NOMO-1 (cell line): ENCODE measurements around the gene ANAPC15.

Experiments used
- DNase-seq, 2 experiments: peaks; one replicate each; lab custom pipeline; 2025; ENCODE audit not compliant: unreplicated experiment in 2 of 2; lab: John Stamatoyannopoulos, UW

Gene ANAPC15

GRCh38 chr11:72127923-72128322, 15.4 kb upstream of the ANAPC15 start:
- DNase-seq, result no peak

DNA sequence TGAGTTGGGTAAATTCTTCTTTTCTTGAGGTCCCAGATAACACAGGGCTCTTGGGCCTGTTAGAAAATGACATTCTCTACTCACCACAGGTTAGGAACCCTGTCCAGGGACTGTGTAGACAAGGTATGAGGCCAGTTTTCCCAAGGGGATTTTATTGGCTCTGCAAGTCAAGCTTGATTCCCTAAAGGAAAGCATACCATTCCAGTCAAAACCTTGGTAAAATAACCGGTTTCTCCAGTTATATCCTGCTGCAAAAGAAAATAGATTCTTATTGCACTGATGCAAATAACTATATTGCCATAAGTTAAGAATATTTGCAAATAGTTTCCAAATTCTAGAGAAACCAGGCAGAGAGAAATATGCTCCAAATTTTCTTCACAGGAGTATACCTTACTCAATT, 13.5 kb upstream of the ANAPC15 start:
- no peak for DNase-seq

- no peak for DNase-seq
Measured at GRCh38 chr11:72124046-72124445, 11.6 kb upstream of the ANAPC15 start.

GRCh38 chr11:72123117-72123653, 10.7 kb upstream of the ANAPC15 start:
- no peak for DNase-seq

GRCh38 chr11:72122607-72123006, 10.1 kb upstream of the ANAPC15 start:
- DNase-seq, result no peak

DNA sequence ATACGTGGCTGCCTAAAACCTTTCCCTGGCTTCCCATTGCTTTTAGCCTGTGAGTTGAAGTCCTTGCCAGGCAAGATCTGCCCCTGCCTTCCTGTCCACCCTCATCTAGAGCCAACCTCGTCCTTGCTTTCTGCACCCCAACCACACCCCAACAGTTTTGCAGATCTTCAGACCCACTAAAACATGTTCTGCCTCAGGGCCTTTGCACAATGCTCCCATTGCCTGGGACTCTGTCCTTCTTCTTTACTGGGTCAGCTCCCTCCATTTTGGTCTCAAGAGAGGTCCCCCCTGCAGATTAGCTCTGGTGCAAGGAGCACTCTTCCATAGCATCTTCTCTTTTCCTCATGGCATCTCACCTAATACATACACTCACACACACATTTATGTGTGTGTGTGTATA, 8.4 kb upstream of the ANAPC15 start:
- DNase-seq, result no peak

GRCh38 chr11:72119198-72119597, 6.7 kb upstream of the ANAPC15 start:
- peak; percentile 24 to 59 for DNase-seq

- no peak for DNase-seq
Measured at GRCh38 chr11:72116019-72116755, 3.7 kb upstream of the ANAPC15 start.

DNA sequence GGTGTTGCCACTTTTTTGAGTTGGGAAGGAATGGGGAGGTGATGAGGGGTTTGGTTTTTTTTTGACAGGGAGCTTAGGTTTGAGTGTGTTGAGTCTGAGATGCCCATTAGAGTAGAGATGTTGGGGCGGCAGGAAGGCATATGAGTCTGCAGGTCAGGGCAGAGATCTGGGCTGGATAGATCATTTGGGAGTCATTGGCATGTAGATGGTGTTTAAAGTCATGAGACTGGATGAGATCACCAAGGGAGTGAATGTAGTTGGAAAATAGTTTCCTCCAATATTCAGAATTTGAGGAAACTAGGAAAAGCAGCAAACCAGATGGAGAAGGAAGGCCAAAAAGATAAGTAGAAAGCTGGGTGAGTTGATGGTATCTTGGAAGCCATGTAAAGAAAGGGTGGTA, 2.1 kb upstream of the ANAPC15 start:
- no peak for DNase-seq

DNA sequence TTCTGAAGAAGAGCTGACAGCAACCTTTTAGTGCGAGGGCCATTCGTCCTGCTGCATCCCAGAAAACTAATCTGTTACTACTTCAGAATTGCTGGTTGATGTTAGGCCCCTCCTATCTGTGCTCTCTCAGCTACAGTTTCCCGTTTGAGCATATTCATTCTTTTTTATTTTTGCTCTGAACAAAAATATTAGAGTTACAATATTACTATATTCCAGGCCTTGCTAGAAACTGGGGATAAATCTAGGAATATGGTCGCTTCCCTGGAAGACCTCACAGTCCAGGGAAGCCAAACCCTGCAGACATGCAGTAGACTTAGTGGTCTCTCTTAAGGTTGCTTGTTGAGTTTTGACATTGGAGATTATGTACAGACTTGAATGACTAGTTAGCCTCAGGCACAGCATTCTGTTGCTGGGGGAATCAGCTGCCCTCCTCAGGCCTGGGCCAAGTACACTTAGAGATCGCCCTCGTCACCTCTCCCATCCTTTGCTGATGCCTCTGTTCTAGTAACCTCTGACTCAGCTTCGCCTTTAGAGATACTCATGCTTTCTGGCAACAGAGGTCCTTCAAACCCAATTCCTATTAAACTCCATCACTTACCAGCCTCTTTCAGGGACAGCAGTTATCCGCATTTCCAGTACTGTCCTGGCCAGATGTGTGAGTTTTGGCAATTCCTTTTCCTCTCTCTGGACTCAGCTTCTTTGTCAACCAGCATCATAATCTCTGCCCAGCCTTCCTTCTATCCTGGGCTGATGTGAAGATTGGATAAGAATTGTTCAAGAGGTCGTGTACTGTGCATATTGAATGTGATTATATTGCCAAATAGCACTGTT, 698 bp upstream of the ANAPC15 start:
- DNase-seq, result no peak

GRCh38 chr11:72111300-72112142, 974 bp downstream of the ANAPC15 start:
- no peak for DNase-seq

GRCh38 chr11:72105888-72106287, 6.6 kb downstream of the ANAPC15 start, which contains the start of gene TOMT:
TOMT (plus strand) TSS chr11:72105924; CDS start chr11:72105952, 28 bp downstream.
- no peak for DNase-seq

GRCh38 chr11:72103754-72104167, 8.7 kb downstream of the ANAPC15 start:
- no peak for DNase-seq

DNA sequence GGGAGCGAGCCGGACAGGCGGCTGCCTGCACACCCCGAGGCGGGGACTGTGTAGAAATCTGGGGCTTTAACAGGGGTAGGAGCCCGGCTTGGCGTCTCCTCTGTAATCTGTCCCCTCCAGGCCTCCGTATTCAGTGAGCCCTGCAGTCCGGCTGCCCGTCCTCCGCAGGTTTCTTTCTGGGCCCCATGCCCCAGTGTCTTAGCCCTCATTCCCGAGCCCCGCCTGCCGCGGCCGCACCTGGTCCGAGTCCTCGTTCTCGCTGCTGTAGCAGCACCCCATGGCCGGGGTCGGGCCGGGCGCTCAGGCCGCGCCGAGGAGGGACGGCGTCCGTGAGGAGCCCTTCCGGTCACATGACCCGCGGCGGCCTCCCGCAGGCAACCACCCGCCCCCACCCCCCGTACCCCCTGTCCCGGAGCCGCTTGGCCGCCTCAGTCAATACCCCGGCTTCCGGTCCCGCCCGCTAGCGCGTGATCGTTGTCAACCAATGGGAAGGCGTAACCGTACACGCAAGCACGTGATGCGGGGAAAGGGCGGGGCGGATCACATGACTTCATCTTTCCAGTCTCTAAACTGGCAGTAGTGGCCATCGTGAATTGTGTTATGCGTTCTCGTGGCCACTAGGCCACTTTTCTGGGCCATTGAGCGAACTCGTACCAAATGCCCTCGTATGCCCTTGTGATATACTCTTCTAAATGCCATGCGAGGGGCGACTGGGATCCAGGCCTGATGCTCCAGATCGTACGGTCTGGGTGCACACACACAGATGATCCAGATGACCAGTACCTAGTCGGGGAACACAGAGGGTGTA, 9.3 kb downstream of the ANAPC15 start, which contains the start of gene LAMTOR1:
TSS of gene LAMTOR1 (minus strand) at position 352 of the 808 bp plus-strand sequence. CDS start at position 279, 73 bp downstream.
- peak; percentile 94 to 98 for DNase-seq

DNA sequence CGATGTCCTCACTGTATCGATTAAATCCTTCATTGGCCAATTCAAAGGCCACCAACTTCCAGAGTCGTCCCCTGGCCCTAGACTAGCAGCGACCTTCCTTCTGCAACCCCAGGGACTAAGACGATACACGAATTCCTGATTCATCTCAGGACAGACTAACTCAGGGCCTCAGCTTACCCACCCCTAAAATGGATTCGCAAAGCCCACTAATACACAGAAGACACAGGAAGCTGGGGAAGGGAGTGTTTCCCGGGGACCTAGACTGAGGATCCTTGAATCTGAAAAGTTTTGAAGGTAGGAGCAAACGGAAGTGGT, 9.9 kb downstream of the ANAPC15 start:
- peak in 1 of 2 experiments; percentile 47 for DNase-seq

GRCh38 chr11:72102162-72102561, 10.3 kb downstream of the ANAPC15 start:
- DNase-seq, result peak in 1 of 2 experiments; percentile 42

DNA sequence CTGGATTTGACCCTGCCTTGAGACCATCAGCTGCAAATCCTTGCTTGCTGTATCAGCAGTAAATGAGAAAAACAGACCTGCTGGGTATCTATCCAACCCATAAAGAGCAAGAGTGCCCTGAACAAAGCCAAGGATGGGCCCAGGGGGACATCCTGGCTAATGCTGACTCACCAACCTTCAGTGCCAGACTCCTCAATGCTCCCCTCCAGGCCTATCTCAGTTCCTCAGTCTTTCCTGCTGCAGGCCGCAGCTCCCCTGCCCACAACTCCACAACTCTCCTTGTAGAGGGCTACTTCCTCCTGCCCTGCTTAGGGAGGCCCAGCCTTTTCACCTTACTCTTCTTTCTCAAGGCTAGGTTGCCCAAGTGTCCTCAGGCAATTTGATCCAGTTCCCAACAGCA, 12.0 kb downstream of the ANAPC15 start:
- DNase-seq, result peak; percentile 78 to 80

DNA sequence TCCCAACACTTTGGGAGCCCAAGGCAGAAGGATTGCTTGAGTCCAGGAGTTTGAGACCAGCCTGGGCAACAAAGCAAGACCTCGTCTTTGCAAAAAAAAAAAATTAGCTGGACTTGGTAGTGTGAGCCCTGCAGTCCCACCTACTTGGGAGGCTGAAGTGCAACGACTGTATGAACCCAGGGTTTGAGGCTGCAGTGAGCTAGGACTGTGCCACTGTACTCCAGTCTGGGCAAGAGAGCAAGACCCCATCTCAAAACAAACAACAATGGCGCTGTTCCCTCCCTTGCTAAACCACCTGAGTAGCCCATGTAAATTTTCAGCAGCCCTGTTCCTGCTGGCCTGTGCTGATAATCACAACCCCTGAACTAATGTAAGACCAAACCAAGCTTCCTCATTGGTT, 12.5 kb downstream of the ANAPC15 start:
- DNase-seq, result no peak

DNA sequence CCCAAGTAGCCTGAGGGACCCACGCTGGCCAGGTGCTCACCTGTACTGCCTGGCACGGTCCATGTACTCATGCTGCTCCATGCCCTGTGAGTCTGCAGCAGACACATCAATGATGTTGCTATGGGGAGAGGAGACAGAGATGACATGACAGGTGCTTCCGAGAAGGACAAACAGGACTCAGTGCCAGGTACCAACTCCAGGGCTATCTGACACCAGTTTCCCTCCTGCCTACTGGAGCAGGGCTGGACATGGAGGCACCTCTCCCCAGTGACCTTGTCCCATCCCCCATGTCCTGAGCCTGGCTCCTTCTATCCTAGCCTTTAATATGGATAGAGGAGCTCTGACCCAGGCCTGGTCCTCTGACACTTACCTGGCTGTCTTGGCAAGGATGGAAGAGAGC, 13.8 kb downstream of the ANAPC15 start:
- no peak for DNase-seq

DNA sequence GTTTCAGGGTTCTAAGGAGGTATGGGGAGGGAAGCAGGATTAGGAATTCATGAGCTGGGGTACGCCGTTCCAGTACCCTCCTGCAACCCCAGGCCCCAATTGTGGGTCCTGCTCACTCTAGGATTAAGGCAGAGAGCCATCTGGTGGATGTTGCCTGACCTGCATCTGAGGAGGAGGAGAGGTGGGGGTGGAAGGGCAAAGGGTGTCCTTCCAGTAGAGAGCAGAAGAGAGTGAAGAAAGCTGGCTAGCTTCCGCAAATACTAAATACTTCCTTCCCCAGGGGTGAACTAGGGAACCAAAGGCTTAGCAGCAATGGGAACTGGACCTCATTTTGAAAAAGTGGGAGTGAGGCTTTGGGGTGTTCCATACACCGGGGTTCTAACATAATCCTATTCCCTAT, 21.2 kb downstream of the ANAPC15 start:
- peak; percentile 85 to 91 for DNase-seq
